Adrenal gland (tissue), 12 donors: ENCODE measurements around the gene IQGAP2. TPM values are rescaled to one million over a fixed set of nuclear protein-coding genes. Genes with fewer than 3 reads are reported as not detected.

Experiments used
- DNase-seq, 7 donors: peaks; one replicate each; pipeline ENCODE4 v3.0.0-alpha.2; 2019 to 2020
- H3K27ac ChIP-seq, 5 donors: fragments of 200-600 bp; sonication (generic) in 4 of 5; 1 replicate in 3 of 5; 2 replicates in 2 of 5; pipeline versions ENCODE4 v1.5.1 to v1.8.0; 2016 to 2020; ENCODE audit warnings: mild to moderate bottlenecking in 1 of 5
- H3K27me3 ChIP-seq: fragments of 200-600 bp; 2 replicates; pipeline ENCODE4 v1.8.0; 2021
- H3K36me3 ChIP-seq, 2 donors: fragments of 200-600 bp; replicated peaks in 1 of 2; 1 replicate in 1 of 2; 2 replicates in 1 of 2; pipeline versions ENCODE4 v1.5.1 to v1.8.0; 2018 to 2022
- H3K4me1 ChIP-seq, 2 donors: fragments of 200-600 bp; replicated peaks in 1 of 2; 1 replicate in 1 of 2; 2 replicates in 1 of 2; pipeline versions ENCODE4 v1.5.1 to v1.8.0; 2018 to 2021
- H3K4me3 ChIP-seq, 4 donors: fragments of 200-600 bp; sonication (generic) in 3 of 4; one replicate each; pipeline ENCODE4 v1.5.1; 2016 to 2018
- H3K9me3 ChIP-seq, 3 donors: fragments of 200-600 bp; sonication (generic) in 1 of 3; replicated peaks in 1 of 3; 1 replicate in 2 of 3; 2 replicates in 1 of 3; pipeline versions ENCODE4 v1.5.1 to v1.8.0; 2016 to 2021
- POLR2A ChIP-seq, 2 donors: fragments of 450-650 bp; IDR thresholded peaks; one replicate each; pipeline ENCODE4 v1.6.1; 2017; ENCODE audit warnings: antibody characterized with exemption in 2 of 2, mild to moderate bottlenecking in 2 of 2, moderate library complexity in 1 of 2
- WGBS, 4 donors: extraction: QIAGEN DNeasy Blood & Tissue Kit in 2 of 4; methylation state at CpG; one replicate each; pipeline versions ENCODE4 v1.1.5 to v1.1.7; 2013 to 2017; 5-methylcytosine and 5-hydroxymethylcytosine counted together
- intact Hi-C, 2 donors: fragments of 100-400 bp; cut with DNase I; formaldehyde crosslinking; loops; one replicate each; pipeline versions ENCODE4 v1.14.1 to v1.15.0; 2022 to 2023
- polyA plus RNA-seq, 3 donors: library from polyadenylated mRNA; stranded (reverse); fragments of 200-250 nt in 2 of 3; fragments of 350-450 nt in 1 of 3; fragmentation: Illumina TruSeq in 1 of 3; extraction: RNeasy Lipid Tissue Mini Kit (QIAGEN cat#74804) in 1 of 3; gene quantifications; one replicate each; pipeline ENCODE4 v1.2.3, GENCODE V29; 2013 to 2014
- total RNA-seq, 9 donors: library from RNA; depleted of rRNA in 4 of 9; stranded (reverse); fragments of >200 nt in 4 of 9; fragments of 120-200 nt in 1 of 9; fragmentation: NEBNext Ultra II Directional in 1 of 9; extraction: Animal tissue kit (Norgen Biotek cat#: 25700) in 1 of 9; gene quantifications; one replicate each; pipeline versions ENCODE4 v1.1.0 to v1.2.4, GENCODE V29; 2013 to 2023
- TF ChIP-seq, protein P1 (sequence below), 6 experiments: fragments of 450-650 bp in 4 of 6; fragments of 200-600 bp in 2 of 6; sonication (generic) in 1 of 6; IDR thresholded peaks; 1 replicate in 5 of 6; 2 replicates in 1 of 6; pipeline versions ENCODE4 v1.5.1 to v1.8.0; 2016 to 2021; ENCODE audit warnings: antibody characterized with exemption in 6 of 6, mild to moderate bottlenecking in 2 of 6, moderate library complexity in 1 of 6
- donor health status: healthy with polysubstance abuse.
- donor health status: Bipolar disorder and iron deficiency.
- donor health status: DM: yes; HTN: yes; CAD: no.
- donor health status: DM: no; HTN: no; CAD: no.
- donor health status: DM: no; HTN: no; CAD: no.
- donor health status: DM: yes; HTN: yes; CAD: no.

IQGAP2 gene
- total and polyA plus RNA-seq, 12 donors: 14.9 to 77.3 (median 36.1) TPM

GRCh38 chr5:76570153-76570552 is 167.1 kb downstream of the IQGAP2 start:
- no peak for DNase-seq
- Histone ChIP-seq H3K9me3 (no peaks in the 10 kb centered on the region), H3K27ac (no peak overlapping the region), H3K4me1 (no peaks in the 10 kb centered on the region), H3K36me3 (no peaks in the 10 kb centered on the region), H3K27me3 (no peaks in the 10 kb centered on the region), H3K4me3 (no peak overlapping the region)
- TF ChIP-seq, protein P1, sequence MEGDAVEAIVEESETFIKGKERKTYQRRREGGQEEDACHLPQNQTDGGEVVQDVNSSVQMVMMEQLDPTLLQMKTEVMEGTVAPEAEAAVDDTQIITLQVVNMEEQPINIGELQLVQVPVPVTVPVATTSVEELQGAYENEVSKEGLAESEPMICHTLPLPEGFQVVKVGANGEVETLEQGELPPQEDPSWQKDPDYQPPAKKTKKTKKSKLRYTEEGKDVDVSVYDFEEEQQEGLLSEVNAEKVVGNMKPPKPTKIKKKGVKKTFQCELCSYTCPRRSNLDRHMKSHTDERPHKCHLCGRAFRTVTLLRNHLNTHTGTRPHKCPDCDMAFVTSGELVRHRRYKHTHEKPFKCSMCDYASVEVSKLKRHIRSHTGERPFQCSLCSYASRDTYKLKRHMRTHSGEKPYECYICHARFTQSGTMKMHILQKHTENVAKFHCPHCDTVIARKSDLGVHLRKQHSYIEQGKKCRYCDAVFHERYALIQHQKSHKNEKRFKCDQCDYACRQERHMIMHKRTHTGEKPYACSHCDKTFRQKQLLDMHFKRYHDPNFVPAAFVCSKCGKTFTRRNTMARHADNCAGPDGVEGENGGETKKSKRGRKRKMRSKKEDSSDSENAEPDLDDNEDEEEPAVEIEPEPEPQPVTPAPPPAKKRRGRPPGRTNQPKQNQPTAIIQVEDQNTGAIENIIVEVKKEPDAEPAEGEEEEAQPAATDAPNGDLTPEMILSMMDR (IDR thresholded peaks at IDR 0.05): no peak
- no peak for TF ChIP-seq POLR2A (IDR thresholded peaks at IDR 0.05)
- 79 to 92% (median 86%) methylated on average over 4 of the region's 4 CpGs for WGBS, 4 donors
- intact Hi-C loops: loop anchor here in 1 of 2 donors (10.0 kb wide), 1 partner anchor 235 kb away; no protein-coding TSS in a partner anchor

DNA sequence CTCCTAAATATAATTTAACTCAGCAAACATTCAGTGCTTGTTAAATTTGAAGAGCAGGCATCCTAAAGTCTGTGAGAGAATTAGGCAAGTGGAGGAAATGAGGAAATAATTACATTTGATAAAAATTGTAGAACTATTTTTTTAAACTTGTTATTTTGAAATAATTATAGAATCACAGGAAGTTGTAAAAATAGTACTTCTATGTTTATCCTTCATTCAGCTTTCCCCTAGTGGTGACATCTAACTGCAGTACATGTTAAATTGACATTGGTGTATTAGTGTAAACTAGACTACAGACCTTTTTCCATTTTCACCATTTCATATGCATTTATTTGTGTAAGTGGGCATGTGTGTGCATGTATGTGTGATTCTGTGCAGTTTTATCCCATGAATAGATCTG is 168.5 kb downstream of the IQGAP2 start:
- TF ChIP-seq POLR2A (IDR thresholded peaks at IDR 0.05): no peak
- TF ChIP-seq, protein P1 (IDR thresholded peaks at IDR 0.05): peak in 2 of 6 experiments; percentile 7 to 16
- Histone ChIP-seq H3K9me3 (no peaks in the 10 kb centered on the region), H3K27ac (no peak overlapping the region), H3K4me3 (no peak overlapping the region), H3K36me3 (no peaks in the 10 kb centered on the region), H3K27me3 (no peaks in the 10 kb centered on the region), H3K4me1 (no peaks in the 10 kb centered on the region)
- intact Hi-C loops: loop anchor here in 1 of 2 donors (10.0 kb wide), 1 partner anchor 237 kb away; no protein-coding TSS in a partner anchor
- no peak for DNase-seq

DNA sequence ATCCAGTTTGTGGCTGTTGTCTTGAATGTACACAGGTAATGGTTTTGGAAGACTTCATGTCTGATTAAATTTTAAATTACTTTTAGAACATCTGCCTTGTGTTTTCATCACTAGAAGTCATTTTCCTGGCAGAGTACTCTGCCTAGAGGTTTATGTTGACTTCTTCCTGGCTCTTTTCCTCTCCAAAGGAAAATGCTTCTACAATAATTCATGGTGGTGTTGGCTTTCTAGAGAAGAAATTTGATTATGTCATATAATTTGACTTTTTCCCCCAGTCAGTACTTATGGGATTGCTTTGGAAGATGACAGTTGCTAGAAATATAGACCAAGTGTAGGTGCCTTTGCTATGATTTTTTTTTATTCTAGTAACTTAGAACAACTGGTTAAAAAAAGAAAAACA is 173.4 kb downstream of the IQGAP2 start:
- intact Hi-C loops: loop anchor here in 1 of 2 donors (10.0 kb wide), 1 partner anchor 242 kb away; no protein-coding TSS in a partner anchor
- peaks cover 9 to 12% of the 10 kb centered on the region in 2 donors for H3K4me1 ChIP-seq
- H3K4me3 ChIP-seq: no peak overlapping the region
- no peaks in the 10 kb centered on the region for H3K9me3 ChIP-seq
- TF ChIP-seq, protein P1 (IDR thresholded peaks at IDR 0.05): no peak
- no peak for TF ChIP-seq POLR2A (IDR thresholded peaks at IDR 0.05)
- H3K36me3 ChIP-seq: no peaks in the 10 kb centered on the region
- no peaks in the 10 kb centered on the region for H3K27me3 ChIP-seq
- H3K27ac ChIP-seq: no peak overlapping the region
- DNase-seq: no peak

GRCh38 chr5:76576996-76577395 is 173.9 kb downstream of the IQGAP2 start:
- Histone ChIP-seq H3K27ac (no peak overlapping the region), H3K9me3 (no peaks in the 10 kb centered on the region), H3K27me3 (no peaks in the 10 kb centered on the region), H3K4me1 (peaks cover 9 to 12% of the 10 kb centered on the region in 2 donors), H3K4me3 (no peak overlapping the region), H3K36me3 (no peaks in the 10 kb centered on the region)
- 85 to 98% (median 91%) methylated on average over 4 of the region's 4 CpGs for WGBS, 4 donors
- intact Hi-C loops: loop anchor here in 1 of 2 donors (10.0 kb wide), 1 partner anchor 242 kb away; no protein-coding TSS in a partner anchor
- TF ChIP-seq POLR2A (IDR thresholded peaks at IDR 0.05): no peak
- TF ChIP-seq, protein P1 (IDR thresholded peaks at IDR 0.05): no peak
- no peak for DNase-seq
